Amniotic epithelial cell (primary cell): ENCODE results near the gene BBOF1.
"Not testable (repeated sequence)": the region's sequence is repeated elsewhere in the genome, so short reads cannot be mapped to it uniquely, and the experiment has no call there.

Source experiments
- DNase-seq: peaks from one replicate; pipeline ENCODE4 v3.0.0-alpha.2; 2010; ENCODE audit warnings: low read depth

The BBOF1 gene

DNA sequence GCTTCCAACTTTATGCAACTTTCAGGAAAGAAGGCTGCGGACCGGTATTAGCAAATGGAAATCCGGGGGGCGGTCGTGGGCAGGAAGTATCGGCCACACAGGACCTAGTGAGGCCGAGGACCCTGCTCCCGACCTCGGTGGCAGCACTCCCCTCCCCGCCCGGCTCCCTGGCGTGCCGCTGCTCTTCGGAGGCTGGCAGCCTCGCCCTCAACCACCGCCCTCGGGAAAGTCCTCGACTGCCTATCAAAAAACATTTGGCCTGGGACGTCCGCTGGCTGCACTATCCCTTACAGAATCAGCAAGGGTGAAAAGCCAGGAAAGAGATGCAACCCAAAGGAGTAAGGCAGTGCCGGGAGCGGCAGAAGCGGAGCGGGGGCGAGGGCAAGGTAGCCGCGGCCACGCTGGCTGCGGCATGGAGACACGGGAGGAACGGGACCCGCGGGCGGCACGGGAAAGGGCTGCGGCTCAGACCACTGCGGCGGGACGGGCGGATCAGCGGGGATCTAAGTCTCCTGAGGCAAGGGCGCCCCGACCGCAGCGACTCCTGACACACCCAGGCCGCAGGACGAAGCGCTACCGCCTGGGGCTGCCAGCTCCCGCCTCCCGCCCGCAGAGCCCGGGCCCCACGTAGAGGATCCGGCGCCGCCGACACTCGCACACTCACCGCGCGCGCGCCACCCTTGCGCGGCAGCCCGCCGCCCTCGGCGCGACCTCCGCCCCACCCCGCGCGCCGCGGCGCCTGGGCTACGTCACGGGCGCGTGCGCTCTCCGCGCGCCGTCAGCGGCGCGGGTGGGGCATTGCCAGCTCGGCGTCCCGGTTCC is at the start of gene BBOF1, which contains the start of gene ENTPD5:
Gene BBOF1 (plus strand): TSS at position 764 of the 822 bp plus-strand sequence. CDS start 130 bp downstream, outside the sequence.
Gene ENTPD5 (minus strand): TSS at position 703 of the 822 bp plus-strand sequence. CDS start 31,186 bp downstream, outside the sequence.
- peak; percentile 79 for DNase-seq

DNA sequence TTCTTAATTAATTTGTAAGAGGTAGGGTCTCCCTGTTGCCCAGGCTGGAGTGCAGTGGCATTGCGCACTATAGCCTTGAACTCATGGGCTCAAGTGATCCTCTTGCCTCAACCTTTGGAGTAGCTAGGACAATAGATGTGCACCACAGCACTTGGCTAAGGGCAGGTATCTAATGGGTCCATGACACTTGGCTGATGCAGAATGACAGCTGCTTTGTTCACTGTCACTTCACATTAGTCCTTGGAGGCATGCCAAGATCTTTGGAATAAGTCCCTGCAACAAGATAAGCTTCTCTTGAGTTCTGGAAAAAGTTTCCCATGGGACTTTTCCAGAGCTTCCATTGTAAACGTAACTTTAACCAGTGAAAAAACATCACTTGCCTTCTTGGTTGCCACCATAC is 45.7 kb upstream of the BBOF1 start:
- no peak for DNase-seq

DNA sequence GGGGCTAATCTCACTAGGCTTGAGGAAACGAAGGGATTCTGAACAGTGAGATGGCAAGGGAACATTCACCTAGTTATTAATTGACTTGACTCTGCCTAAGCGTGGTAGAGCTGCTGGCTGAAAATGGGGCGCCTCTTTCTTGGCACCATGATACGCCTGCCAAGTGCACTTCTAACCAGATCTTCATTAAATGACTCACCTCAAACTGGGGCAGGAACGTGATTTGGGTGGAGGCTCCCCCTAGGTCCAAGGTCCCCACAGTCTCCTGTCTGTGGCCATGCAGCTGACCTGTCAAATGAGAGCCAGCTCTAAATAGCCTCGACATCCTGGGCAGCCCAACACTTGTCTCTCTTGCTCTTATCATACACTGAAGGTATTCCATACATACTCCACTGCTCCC is 43.0 kb upstream of the BBOF1 start:
- DNase-seq = no peak

- DNase-seq = peak; percentile 67
Measured at GRCh38 chr14:73977896-73978295, 41.3 kb upstream of the BBOF1 start.

GRCh38 chr14:73988065-73988464 is 31.1 kb upstream of the BBOF1 start:
- no peak for DNase-seq

DNA sequence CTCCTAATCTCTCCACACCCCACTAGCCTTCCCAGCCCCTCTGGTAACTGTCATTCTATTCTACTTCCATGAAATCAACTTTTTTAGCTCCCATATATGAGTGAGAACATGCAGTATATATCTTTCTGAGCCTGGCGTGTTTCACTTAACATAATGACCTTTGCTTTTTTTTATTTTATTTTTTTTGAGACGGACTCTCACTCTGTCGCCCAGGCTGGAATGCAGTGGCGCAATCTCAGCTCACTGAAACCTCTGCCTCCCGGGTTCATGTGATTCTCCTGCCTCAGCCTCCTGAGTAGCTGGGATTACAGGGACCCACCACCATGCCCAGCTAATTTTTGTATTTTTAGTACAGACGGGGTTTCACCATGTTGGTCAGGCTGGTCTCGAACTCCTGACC is 30.5 kb upstream of the BBOF1 start:
- DNase-seq = not testable (repeated sequence)

- DNase-seq = peak; percentile 47
Measured at GRCh38 chr14:73991092-73991491, 28.1 kb upstream of the BBOF1 start.

DNA sequence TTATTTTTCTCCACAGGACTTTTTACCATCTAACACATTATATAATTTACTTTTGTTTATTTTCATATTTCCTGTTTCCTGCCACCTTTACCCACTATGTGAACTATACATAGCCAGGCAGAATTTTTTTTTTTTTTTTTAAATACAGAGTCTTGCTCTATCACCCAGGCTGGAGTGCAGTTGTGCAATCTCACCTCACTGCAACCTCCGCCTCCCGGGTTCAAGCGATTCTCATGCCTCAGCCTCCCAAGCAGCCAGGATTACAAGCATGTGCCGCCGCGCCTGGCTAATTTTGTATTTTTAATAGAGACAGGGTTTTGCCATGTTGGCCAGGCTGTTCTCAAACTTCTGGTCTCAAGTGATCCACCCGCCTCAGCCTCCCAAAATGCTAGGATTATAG is 24.2 kb upstream of the BBOF1 start:
- DNase-seq = not testable (repeated sequence)

GRCh38 chr14:73995977-73996378 is 23.2 kb upstream of the BBOF1 start:
- DNase-seq = no peak

DNA sequence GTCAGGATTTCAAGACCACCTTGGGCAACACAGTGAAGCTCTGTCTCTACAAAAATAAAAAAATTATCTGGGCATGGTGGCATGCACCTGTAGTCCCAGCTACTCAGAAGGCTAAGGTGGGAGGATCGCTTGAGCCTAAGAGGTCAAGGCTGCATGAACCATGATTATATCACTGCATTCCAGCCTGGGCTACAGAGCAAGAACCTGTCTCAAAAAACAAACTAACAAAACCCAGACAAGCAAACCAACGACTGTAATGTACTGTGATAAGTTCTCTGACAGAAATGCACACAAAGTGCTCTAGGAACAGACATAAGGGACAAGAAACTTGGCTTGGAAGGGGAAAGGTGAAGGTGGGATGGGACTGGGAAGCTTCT is 22.4 kb upstream of the BBOF1 start:
- no peak for DNase-seq

- no peak for DNase-seq
Measured at GRCh38 chr14:73997108-73997943, 21.8 kb upstream of the BBOF1 start.

- DNase-seq = no peak
Measured at GRCh38 chr14:73997944-73998447, 21.2 kb upstream of the BBOF1 start.

GRCh38 chr14:73998726-73999125 is 20.4 kb upstream of the BBOF1 start:
- DNase-seq = no peak

GRCh38 chr14:74005664-74006063 is 13.5 kb upstream of the BBOF1 start:
- DNase-seq = not testable (repeated sequence)

DNA sequence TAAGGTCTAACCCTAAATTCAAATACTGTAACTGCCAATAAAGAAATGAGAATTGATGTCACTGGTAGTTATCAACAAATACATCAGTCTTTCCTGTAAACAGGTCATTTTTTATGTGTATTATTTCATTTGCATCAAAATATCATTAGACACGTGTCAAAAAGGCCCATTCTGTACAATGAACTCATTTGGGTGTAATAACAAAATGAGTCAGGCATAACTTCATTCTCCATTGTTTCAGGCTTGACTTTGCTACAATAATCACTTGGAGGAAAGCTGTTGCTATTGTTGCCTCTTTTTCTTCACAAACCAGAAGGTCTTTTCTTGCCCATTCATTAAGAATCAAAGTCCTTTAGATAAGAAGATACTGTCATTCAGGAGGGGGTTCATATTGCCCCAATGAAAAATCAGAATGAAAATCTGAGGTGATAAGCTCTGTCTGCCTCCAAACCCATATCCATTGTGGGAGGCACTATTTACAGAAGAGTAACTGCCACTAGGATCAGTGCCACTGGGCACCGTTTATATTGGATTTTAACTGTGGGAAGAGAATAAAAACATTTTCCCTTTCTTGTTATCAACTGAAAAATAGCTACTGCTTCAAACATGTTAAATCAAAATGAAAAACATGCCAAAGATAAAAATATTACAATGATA is 10.2 kb upstream of the BBOF1 start:
- DNase-seq = no peak

DNA sequence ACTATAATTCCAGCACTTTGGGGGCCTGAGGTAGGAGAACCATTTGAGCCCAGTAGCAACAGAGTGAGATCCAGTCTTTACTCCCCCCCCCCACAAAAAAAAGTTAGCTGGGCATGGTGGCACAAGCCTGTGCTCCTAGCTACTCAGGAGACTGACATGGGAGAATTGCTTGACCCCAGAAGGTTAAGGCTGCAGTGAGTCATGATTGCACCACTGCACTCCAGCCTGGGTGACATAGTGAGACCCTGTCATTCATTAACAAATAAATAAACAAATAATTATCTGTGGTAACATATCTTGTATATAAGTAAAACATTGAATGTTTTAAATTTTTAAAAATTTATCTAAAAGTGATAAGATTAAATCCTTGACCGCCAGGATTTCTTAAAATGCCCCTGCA is 4.8 kb upstream of the BBOF1 start:
- peak; percentile 47 for DNase-seq

- no peak for DNase-seq
Measured at GRCh38 chr14:74015176-74015575, 4.0 kb upstream of the BBOF1 start.

DNA sequence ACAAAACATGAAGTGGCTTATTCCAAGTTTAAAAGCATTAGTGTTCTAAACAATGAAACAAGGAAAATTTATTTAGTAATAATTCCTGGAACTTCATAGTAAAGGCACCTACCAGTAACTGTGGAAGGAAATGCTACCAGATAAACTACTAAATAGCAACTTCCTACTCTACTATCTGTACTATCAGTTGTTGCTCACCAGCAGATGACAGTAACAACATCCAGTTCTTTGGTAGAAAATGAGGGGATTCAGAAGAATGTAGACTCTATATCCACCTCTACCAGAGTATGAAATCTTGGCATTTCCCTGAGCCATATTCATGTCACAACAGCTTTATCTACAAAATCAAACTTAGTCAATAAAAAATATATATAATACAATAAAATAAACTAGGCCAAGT is 3.2 kb upstream of the BBOF1 start:
- DNase-seq = peak; percentile 5

GRCh38 chr14:74018174-74018585 is 969 bp upstream of the BBOF1 start:
- DNase-seq = peak; percentile 71

DNA sequence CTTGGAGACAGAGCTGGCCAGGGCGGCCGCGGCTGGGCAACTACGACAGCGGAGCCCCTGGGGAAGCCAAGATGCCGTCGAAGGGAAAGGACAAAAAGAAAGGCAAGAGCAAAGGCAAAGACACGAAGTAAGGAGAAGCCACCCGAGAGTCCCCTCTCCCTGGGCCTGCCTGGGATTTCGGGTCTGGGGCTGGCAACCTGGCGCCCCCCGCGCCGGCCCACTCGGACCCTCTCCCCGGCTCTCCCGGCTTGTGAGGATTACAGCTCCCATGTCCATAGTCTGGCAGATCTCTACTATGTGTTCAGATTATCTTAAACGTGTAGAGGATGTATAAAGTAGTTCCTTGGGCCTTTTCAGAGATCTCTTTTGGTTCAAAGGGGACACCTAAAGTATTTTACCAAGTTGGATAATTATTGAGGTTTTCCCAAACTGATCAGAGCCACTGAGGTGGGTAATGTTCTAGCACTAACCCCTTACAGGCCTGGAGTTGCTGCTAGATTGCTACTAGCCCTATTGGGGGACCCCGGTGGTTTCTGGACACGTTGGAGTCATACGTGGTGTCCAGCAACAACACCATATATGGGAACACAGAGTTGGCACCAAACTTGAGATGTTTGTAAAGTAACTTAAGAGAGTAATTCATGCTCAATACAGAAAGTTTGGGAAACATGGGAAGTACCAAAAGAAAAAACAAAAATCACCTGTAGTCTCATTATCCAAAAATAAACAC is 424 bp downstream of the BBOF1 start:
- peak; percentile 57 for DNase-seq

GRCh38 chr14:74022346-74022745 is 3.2 kb downstream of the BBOF1 start:
- no peak for DNase-seq

GRCh38 chr14:74029136-74029535 is 10.0 kb downstream of the BBOF1 start:
- no peak for DNase-seq
